ENCODE data around the gene ST6GAL2. TPM values are rescaled to one million over a fixed set of nuclear protein-coding genes. Genes with fewer than 3 reads are reported as not detected.

ST6GAL2 gene
- total RNA-seq, 2 experiments from 2014 or later = not detected

GRCh38 chr2:106919012-106919411, 33.0 kb upstream of the ST6GAL2 start:
- Mint-ChIP-seq H3K9me3 (peaks cover 2% of the 10 kb centered on the region), H3K27me3 (no peaks in the 10 kb centered on the region), H3K27ac (no peak overlapping the region), H3K36me3 (ENCODE audit: low read depth) (no peaks in the 10 kb centered on the region), H3K4me3 (no peak overlapping the region), H3K4me1 (ENCODE audit: low read depth) (no peaks in the 10 kb centered on the region)
- intact Hi-C loops (cut with micrococcal nuclease) = no loop called here
- TF ChIP-seq CTCF (IDR thresholded peaks at IDR 0.05) = no peak
- ChIA-PET POLR2A (interaction anchor here (0.7 kb wide), 1 partner anchor 637 kb away, joined by 3 read pairs; no protein-coding TSS in a partner anchor), CTCF (no interaction called here)
- DNase-seq (no peak), ATAC-seq (no peak)

- no peak overlapping the region for H3K4me3 Mint-ChIP-seq
- DNase-seq (no peak), ATAC-seq (no peak)
- POLR2A ChIA-PET = no interaction called here
- H3K9me3 Mint-ChIP-seq = peaks cover 3% of the 10 kb centered on the region
- H3K27ac Mint-ChIP-seq = no peak overlapping the region
- no peak for TF ChIP-seq CTCF (IDR thresholded peaks at IDR 0.05)
- CTCF ChIA-PET = no interaction called here
- H3K36me3 Mint-ChIP-seq (ENCODE audit: low read depth) = no peaks in the 10 kb centered on the region
- intact Hi-C loops (cut with micrococcal nuclease) = no loop called here
- H3K27me3 Mint-ChIP-seq = no peaks in the 10 kb centered on the region
- H3K4me1 Mint-ChIP-seq (ENCODE audit: low read depth) = no peaks in the 10 kb centered on the region
Measured at GRCh38 chr2:106904242-106904641, 18.3 kb upstream of the ST6GAL2 start.

GRCh38 chr2:106899786-106900530, 14.0 kb upstream of the ST6GAL2 start:
- CTCF ChIA-PET = no interaction called here
- H3K9me3 Mint-ChIP-seq = peaks cover 3% of the 10 kb centered on the region
- H3K4me3 Mint-ChIP-seq = no peak overlapping the region

GRCh38 chr2:106894545-106894944, 8.6 kb upstream of the ST6GAL2 start:
- Mint-ChIP-seq H3K4me3 (no peak overlapping the region), H3K27ac (no peak overlapping the region), H3K36me3 (ENCODE audit: low read depth) (no peaks in the 10 kb centered on the region), H3K27me3 (peaks cover 2% of the 10 kb centered on the region), H3K9me3 (no peaks in the 10 kb centered on the region), H3K4me1 (ENCODE audit: low read depth) (no peaks in the 10 kb centered on the region)
- TF ChIP-seq CTCF (IDR thresholded peaks at IDR 0.05) = no peak
- intact Hi-C loops (cut with micrococcal nuclease) = no loop called here
- ChIA-PET CTCF (no interaction called here), POLR2A (no interaction called here)
- ATAC-seq (no peak), DNase-seq (no peak)

More at GRCh38 chr2:106899786-106900530, 14.0 kb upstream of the ST6GAL2 start:
- intact Hi-C loops (cut with micrococcal nuclease) = no loop called here
- Mint-ChIP-seq H3K27ac (no peak overlapping the region), H3K27me3 (no peaks in the 10 kb centered on the region), H3K36me3 (ENCODE audit: low read depth) (no peaks in the 10 kb centered on the region), H3K4me1 (ENCODE audit: low read depth) (no peaks in the 10 kb centered on the region)
- DNase-seq = no peak
- no peak for ATAC-seq
- POLR2A ChIA-PET = no interaction called here
- TF ChIP-seq CTCF (IDR thresholded peaks at IDR 0.05) = no peak

- H3K27me3 Mint-ChIP-seq = peaks cover 6% of the 10 kb centered on the region
- no peak overlapping the region for H3K4me3 Mint-ChIP-seq
- DNase-seq (no peak), ATAC-seq (no peak)
- TF ChIP-seq CTCF (IDR thresholded peaks at IDR 0.05) = no peak
- no peaks in the 10 kb centered on the region for H3K36me3 Mint-ChIP-seq (ENCODE audit: low read depth)
- no peak overlapping the region for H3K27ac Mint-ChIP-seq
- CTCF ChIA-PET = no interaction called here
- H3K9me3 Mint-ChIP-seq = no peaks in the 10 kb centered on the region
- intact Hi-C loops (cut with micrococcal nuclease) = no loop called here
- POLR2A ChIA-PET = no interaction called here
- H3K4me1 Mint-ChIP-seq (ENCODE audit: low read depth) = no peaks in the 10 kb centered on the region
Measured at GRCh38 chr2:106892048-106892447, 6.1 kb upstream of the ST6GAL2 start.
